Parathyroid adenoma (tissue), 2 donors: Measurements from ENCODE around the gene PNLDC1.

Experiments
- H2AFZ ChIP-seq: fragments of 300-600 bp; sonication (generic); one replicate; pipeline ENCODE4 v1.7.0; 2017; ENCODE audit warnings: antibody characterized with exemption, mild to moderate bottlenecking
- H3K27ac ChIP-seq: fragments of 300-600 bp; sonication (generic); one replicate; pipeline ENCODE4 v1.7.0; 2017
- H3K27me3 ChIP-seq: fragments of 300-600 bp; sonication (generic); one replicate; pipeline ENCODE4 v1.7.0; 2017; ENCODE audit warnings: low read length; ENCODE audit not compliant: control insufficient read depth, insufficient read depth
- H3K36me3 ChIP-seq: fragments of 300-600 bp; sonication (generic); one replicate; pipeline ENCODE4 v1.7.0; 2017; ENCODE audit warnings: low read length; ENCODE audit not compliant: control insufficient read depth, insufficient read depth
- H3K4me1 ChIP-seq: fragments of 300-600 bp; sonication (generic); one replicate; pipeline ENCODE4 v1.7.0; 2017; ENCODE audit warnings: control low read depth
- H3K4me2 ChIP-seq: fragments of 300-600 bp; sonication (generic); one replicate; pipeline ENCODE4 v1.7.0; 2017; ENCODE audit warnings: low read length
- H3K4me3 ChIP-seq: fragments of 300-600 bp; sonication (generic); one replicate; pipeline ENCODE4 v1.7.0; 2017; ENCODE audit warnings: low read depth, low read length
- H3K79me2 ChIP-seq: fragments of 300-600 bp; sonication (generic); one replicate; pipeline ENCODE4 v1.7.0; 2017; ENCODE audit warnings: control low read depth
- H3K9ac ChIP-seq: fragments of 300-600 bp; sonication (generic); one replicate; pipeline ENCODE4 v1.7.0; 2017; ENCODE audit warnings: mild to moderate bottlenecking
- H3K9me3 ChIP-seq: fragments of 300-600 bp; sonication (generic); one replicate; pipeline ENCODE4 v1.7.0; 2017; ENCODE audit warnings: low read length; ENCODE audit not compliant: control insufficient read depth
- CTCF ChIP-seq: fragments of 300-600 bp; sonication (generic); IDR thresholded peaks from one replicate; pipeline ENCODE4 v1.7.0; 2017; ENCODE audit warnings: antibody characterized with exemption, mild to moderate bottlenecking
- donor health status: primary hyperparathyroidism.

The PNLDC1 gene

DNA sequence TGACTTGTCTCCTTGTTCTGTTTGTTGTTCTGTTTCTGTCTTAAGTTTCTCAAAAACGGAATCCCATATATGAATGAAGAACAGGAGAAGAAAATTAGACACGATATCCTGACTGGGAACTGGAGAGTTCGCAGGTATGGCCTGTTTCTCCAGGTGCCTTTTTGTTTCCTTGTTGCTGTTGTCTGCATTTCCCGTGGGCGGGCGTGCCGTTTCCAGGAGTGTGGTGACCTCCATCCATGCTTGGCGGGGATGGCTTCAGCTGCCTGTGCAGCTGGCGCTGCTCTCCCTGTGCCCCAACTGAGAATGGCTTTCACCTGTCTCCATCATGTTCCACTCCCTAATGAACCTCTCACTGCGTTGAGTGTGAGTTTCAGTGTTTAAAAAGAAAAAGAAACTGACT lies 4.4 kb downstream of the PNLDC1 start:
- Histone ChIP-seq H3K27me3 (no peaks in the 10 kb centered on the region), H3K27ac (no peak overlapping the region), H3K79me2 (no peaks in the 10 kb centered on the region), H2AFZ (no peak overlapping the region), H3K4me3 (no peak overlapping the region), H3K4me1 (no peaks in the 10 kb centered on the region), H3K9me3 (no peaks in the 10 kb centered on the region), H3K36me3 (no peaks in the 10 kb centered on the region), H3K4me2 (no peak overlapping the region), H3K9ac (no peak overlapping the region)
- no peak for TF ChIP-seq CTCF

- TF ChIP-seq CTCF, result no peak
- H3K27me3 ChIP-seq, result no peaks in the 10 kb centered on the region
- no peaks in the 10 kb centered on the region for H3K36me3 ChIP-seq
- no peaks in the 10 kb centered on the region for H3K9me3 ChIP-seq
- H3K27ac ChIP-seq, result no peak overlapping the region
- H3K9ac ChIP-seq, result no peak overlapping the region
- no peak overlapping the region for H3K4me2 ChIP-seq
- H3K4me1 ChIP-seq, result no peaks in the 10 kb centered on the region
- no peaks in the 10 kb centered on the region for H3K79me2 ChIP-seq
- H3K4me3 ChIP-seq, result no peak overlapping the region
- H2AFZ ChIP-seq, result no peak overlapping the region
Measured at GRCh38 chr6:159805440-159806020, 5.5 kb downstream of the PNLDC1 start.

- Histone ChIP-seq H3K27me3 (no peaks in the 10 kb centered on the region), H3K9ac (no peak overlapping the region), H3K4me3 (no peak overlapping the region), H3K4me1 (no peaks in the 10 kb centered on the region), H3K27ac (no peak overlapping the region), H2AFZ (no peak overlapping the region), H3K9me3 (no peaks in the 10 kb centered on the region), H3K4me2 (no peak overlapping the region), H3K79me2 (no peaks in the 10 kb centered on the region), H3K36me3 (no peaks in the 10 kb centered on the region)
- TF ChIP-seq CTCF, result no peak
Measured at GRCh38 chr6:159806021-159806458, 6.0 kb downstream of the PNLDC1 start.

DNA sequence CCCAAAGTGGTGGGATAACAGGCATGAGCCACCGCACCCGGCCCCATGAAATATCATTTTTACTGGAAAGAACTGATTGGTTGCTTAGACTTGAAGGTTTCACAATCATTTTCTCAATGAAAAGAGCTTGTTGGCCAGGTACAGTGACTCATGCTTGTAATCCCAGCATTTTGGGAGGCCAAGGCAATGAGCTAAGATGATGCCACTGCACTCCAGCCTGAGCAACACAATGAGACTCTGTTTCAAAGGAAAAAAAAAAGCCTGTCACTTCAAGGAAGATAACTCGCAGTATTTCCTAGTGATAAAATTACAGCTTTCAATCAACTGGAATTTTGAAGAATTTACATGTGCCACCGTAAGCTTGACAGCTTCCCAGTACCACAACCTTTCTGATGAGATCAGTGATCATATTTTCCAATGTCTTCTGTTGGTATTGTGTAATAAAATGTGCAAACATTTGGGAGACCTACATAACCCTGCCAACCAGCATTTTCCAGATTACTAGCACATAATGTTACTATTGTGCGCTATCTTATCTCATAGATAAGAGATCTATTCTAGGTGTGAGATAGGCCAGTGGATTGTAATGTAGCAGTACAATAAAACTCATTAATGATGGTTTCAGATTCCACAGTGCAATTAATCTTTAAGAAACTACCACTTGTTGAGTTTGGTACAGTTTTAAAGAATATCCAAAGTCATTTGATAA lies 7.2 kb downstream of the PNLDC1 start:
- Histone ChIP-seq H3K9me3 (no peaks in the 10 kb centered on the region), H3K27me3 (no peaks in the 10 kb centered on the region), H3K79me2 (no peaks in the 10 kb centered on the region), H3K4me3 (no peak overlapping the region), H3K4me2 (no peak overlapping the region), H3K9ac (no peak overlapping the region), H2AFZ (no peak overlapping the region), H3K4me1 (no peaks in the 10 kb centered on the region), H3K36me3 (no peaks in the 10 kb centered on the region), H3K27ac (no peak overlapping the region)
- TF ChIP-seq CTCF, result no peak

DNA sequence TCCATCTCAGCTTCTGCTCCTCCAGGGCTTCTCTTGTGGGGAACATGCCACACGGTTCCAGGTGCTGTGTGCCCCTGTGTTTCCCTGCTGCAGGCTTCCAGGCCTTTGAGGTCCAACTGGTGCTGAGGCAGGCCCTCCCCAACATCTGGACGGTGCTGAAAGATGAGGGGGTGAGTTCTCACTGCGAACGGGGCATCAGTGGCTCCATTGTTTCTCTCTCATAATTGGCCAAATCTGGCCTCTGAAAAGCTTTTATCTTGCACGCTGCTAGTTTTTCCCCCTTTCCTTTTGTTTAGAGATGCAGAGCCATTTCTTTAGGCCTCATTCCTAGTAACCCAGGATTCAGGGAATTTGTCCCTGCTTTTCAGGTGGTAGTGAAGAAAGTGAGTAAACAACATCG lies 8.6 kb downstream of the PNLDC1 start:
- no peak for TF ChIP-seq CTCF
- Histone ChIP-seq H3K79me2 (no peaks in the 10 kb centered on the region), H3K4me2 (no peak overlapping the region), H3K9ac (no peak overlapping the region), H3K27me3 (no peaks in the 10 kb centered on the region), H3K9me3 (no peaks in the 10 kb centered on the region), H3K27ac (no peak overlapping the region), H2AFZ (no peak overlapping the region), H3K4me3 (no peak overlapping the region), H3K36me3 (no peaks in the 10 kb centered on the region), H3K4me1 (no peaks in the 10 kb centered on the region)
